CD4-positive, alpha-beta T cell treated with Interleukin-15 for 1 hour (primary cell): ENCODE results near the gene TCP11.
"Not testable (repeated sequence)": the region's sequence is repeated elsewhere in the genome, so short reads cannot be mapped to it uniquely, and the experiment has no call there.

Experiments
- DNase-seq: peaks from one replicate; pipeline ENCODE4 v3.0.0-alpha.2; 2020

TCP11 gene

GRCh38 chr6:35142588-35143569 lies 1.7 kb upstream of the TCP11 start:
- no peak for DNase-seq

- no peak for DNase-seq
Observed at GRCh38 chr6:35140639-35141006, 516 bp downstream of the TCP11 start.

DNA sequence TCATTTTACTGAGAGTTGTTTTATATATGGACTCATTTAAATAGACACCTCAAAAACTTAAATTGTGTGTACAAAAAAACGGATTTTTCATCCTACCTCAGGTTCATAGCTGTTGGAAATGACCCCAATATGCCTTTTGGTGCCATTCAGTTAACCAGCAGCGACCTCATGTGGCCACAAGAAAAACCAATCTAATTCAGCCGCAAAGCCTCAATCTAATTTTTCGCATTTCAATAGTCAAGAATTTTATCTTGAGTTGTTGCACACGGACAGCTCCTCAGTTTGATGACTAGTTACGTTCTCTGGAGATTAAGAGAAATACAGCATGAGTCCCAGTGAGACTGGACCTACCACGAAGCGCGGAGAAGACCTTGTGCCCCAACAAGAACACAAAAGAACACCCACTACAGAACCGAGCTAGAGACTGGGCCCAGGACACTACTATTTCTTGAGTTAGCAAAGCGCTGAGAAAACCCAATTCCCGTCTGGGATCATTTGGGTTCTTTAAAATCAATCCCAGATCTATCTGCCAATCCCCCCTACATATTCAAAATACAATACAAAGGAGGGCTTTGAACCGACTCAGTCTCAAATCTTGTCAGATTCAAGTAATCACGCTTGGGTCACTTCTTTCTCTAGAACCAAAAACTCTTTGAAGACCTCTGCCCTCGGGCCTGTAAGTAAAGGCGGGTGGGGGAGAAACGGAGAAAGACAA lies 1.1 kb downstream of the TCP11 start:
- peak; percentile 53 for DNase-seq

DNA sequence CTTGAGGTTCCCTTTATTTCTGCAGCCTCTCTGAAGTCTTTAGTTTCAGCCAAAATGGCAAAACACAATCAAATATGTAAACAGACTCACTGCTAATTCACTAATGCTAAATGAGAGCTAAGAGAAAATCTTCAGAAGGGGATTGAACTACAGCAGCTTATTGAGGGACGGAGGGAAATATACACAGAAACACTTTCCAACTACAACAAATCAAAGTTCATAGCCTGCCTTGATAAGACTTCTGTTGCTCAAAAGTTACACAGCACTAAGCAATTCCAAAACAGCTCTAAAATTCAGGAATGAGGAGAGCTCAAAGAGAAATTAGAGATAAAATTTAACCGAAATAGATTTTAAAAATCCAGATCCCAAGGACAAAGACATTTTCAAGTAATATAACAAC lies 1.7 kb downstream of the TCP11 start:
- no peak for DNase-seq

DNA sequence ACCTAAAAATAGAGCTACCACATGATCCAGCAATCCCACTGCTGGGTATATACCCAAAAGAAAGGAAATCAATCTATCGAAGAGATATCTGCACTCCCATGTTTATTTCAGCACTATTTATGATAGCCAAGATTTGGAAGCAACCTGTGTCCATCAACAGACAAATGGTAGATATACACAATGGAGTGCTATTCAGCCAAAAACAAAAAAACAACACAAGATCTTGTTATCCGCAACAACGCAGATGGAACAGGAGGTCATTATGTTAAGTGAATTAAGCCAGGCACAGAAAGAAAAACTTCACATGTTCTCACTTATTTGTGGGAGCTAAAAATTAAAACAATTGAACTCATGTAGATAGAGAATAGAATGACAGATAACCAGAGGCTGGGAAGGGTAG lies 2.9 kb downstream of the TCP11 start:
- DNase-seq = not testable (repeated sequence)

DNA sequence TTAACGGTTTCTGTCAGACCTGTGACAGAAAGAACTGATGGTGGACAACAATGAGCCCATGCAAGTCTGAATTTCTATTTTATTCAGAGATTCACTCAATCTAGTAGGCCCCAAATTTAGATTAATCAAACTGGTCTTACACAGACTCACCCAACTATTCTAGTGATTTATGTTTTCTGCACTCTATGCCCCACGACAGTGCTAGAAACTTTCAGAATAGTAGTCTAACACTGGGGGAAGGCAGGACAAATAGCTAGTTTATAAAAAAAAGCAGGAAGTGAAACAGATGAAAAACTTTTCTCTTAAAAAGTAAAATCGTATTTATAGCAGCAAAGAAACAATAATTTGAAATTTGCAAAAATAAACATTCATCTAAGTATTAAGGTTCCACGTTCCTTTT lies 5.0 kb downstream of the TCP11 start:
- DNase-seq = no peak

DNA sequence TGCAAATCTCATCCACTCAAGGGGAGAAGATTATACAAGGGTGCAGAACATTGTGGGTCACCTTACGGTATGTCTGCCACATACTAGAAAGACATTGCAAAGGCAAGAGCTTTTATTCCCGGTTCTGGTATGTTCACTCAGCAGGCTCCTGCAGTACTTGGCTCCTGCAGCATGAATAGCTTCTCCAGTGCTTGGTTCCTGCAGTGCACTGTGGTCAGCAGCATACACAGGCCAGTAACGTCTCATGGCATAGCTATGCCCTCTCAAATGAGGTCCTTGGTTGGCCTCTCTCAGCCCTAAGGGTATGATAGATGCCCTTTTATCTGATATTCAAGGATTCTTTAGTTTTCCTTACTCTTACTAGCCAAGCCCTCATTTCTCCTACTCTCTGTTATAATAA lies 12.6 kb downstream of the TCP11 start:
- no peak for DNase-seq

DNA sequence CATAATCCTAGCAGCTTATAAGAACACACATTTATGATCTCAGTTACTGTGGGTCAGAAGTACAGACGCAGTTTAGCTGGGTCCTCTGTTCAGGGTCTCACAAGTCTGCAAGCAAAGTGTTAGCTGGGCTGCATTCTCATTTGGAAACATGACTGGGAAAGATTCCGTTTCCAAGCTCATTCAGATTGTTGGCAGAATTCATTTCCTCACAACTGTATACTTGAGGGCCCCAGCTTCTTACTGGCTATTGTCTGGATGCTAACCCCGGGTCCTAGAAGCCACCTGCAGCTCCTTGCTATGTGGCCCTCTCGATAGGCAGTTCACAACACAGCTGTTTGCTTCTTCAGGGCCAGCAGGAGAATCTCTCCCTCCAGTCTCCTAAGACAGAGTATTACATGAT lies 13.1 kb downstream of the TCP11 start:
- DNase-seq = no peak

- no peak for DNase-seq
Observed at GRCh38 chr6:35124356-35124755, 16.8 kb downstream of the TCP11 start.

DNA sequence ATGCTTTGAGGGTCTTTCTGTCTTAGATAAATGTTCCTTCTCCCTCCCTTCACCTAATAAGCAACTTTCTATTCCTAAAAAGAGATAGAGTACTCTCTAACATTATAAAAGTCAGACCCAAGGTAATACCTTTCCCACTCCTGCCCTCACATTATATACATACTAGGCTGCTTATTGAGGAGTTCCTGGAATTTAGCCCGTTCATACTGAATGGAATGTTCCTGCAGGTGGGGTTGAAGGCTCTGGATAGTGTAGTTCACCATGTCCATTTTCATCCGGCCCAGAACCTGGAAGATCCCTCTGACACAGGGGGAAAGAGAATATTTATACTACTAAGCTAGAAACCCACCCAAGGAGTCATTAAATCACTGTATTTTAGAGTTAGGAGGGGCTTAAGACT lies 20.4 kb downstream of the TCP11 start:
- no peak for DNase-seq

DNA sequence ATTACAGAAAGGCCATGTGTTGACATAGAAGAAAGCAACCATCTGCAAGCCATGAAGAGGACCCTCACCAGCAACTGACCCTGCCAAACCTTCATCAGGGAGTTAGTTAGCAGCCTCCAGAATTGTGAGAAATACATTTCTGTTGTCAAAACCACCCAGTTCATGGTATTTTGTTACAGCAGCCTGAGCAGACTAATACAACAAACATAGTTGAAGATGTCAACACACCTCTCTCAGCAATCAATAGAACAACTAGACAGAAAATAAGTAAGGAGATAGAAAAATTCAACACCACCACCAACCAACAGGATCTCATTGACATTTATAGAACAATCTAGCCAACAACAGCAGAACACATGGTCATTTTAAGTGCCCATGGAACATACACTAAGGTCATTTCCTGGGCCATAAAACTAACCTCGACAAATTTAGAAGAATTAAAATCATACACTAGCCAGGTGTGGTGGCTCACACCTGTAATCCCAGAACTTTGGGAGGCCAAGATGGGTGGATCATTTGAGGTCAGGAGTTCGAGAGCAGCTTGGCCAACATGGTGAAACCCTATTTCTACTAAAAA lies 32.7 kb downstream of the TCP11 start:
- no peak for DNase-seq

GRCh38 chr6:35107761-35108160 lies 33.4 kb downstream of the TCP11 start:
- DNase-seq = not testable (repeated sequence)

- DNase-seq = not testable (repeated sequence)
Observed at GRCh38 chr6:35107208-35107607, 33.9 kb downstream of the TCP11 start.

- DNase-seq = not testable (repeated sequence)
Observed at GRCh38 chr6:35106061-35106460, 35.1 kb downstream of the TCP11 start.

DNA sequence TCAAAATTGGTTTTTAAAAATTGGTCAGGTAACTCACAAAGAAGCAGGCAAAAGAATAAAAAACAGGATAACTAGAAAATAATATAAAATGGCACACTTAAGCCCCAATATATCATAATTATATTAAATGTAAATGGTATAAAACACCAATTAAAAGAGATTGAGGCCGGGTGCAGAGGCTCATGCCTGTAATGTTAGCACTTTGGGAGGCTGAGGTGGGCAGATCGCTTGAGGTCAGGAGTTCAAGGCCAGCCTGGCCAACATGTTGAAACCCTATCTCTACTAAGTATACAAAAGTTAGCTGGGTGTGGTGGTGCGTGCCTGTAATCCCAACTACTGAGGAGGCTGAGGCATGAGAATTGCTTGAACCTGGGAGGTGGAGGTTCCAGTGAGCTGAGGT lies 36.1 kb downstream of the TCP11 start:
- no peak for DNase-seq

DNA sequence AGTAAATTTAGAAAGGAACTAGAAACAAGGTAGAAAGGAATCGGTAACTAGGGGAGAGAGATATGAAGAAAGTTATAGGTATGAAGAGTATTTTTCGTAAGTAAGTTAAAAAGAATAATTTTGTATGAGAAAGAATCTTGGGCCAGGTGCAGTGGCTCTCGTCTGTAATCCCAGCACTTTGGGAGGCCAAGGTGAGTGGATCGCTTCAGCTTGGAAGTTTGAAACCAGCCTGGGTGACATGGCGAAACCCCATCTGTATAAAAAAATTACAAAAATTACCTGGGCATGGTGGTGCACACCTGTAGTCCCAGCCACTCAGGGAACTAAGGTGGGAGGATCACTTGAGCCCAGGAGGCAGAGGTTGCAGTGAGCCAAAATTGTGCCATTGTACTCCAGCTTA lies 42.0 kb downstream of the TCP11 start:
- DNase-seq = no peak

- DNase-seq = no peak
Observed at GRCh38 chr6:35096129-35096862, 44.8 kb downstream of the TCP11 start.

GRCh38 chr6:35094183-35094582 lies 47.0 kb downstream of the TCP11 start:
- no peak for DNase-seq

DNA sequence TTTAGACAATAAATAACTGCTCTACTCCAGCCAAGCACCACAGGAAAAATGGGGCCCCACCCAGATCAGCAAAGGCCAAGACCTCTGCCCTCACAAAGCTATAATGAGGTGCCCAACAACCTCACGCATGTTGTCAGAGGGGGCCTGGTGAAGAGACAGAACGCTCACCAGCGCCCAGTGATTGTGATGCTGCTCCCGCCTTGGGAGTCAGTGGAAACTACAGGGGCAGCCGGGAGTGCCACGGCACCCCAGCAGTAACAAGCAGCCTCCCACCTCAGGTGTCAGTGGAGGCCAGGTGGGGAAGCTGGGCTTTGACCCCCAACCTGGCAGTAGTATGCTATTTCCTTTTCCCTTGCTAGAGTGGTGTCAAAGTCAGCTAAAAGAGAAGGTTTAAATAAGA lies 47.4 kb downstream of the TCP11 start:
- DNase-seq = no peak

DNA sequence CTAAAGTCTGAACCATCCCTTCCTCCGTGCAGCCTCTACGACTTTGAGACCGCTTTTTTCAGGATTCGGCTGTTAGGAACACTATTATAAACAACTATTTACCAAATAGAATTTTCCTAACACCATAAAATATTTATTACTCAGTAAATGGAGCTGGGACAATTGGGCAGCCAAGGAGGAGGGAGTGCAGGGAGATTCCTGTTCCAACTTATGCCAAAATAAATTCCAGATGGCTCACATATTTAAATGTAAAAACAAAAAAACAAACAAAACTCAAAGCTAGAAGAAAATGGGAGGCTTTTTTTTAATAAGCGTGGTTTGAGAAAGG lies 48.1 kb downstream of the TCP11 start:
- DNase-seq = no peak

DNA sequence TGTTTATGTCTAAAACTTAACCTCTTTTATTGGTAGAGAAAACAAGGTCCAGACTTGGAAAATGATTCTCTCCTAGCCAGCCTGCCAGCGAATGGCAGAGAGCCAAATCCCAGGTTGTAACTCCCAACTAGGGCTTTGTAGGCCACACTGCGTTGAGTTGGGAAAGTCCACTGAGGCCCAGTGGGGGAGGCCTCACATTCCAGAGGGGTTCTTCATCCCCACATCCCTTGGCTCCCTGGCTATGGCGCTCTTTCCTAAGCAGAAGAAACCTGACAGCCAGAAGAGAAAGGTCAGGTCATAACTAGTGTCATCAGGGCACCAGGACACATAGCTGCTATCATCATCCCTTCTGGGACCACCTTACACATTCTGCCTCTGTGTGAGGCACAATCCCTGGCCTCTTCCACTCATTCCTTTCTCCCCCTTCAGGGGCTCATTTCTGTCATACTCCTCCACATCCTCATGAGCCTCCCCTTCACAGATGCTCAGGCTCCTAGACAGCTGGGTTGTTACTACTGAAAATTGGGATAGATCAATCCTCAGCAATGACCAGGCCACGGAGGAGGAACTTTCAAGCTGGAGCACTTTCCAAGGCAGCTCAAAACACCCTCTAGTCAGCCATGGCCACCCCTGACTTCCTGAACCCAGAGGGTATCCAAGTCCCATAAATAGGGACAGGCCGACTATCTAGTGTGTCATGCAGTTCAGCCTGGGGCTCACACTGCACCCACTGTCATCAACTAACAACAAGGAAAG lies 48.6 kb downstream of the TCP11 start:
- no peak for DNase-seq

- no peak for DNase-seq
Observed at GRCh38 chr6:35091346-35092083, 49.6 kb downstream of the TCP11 start.
